GM18505 (cell line): ENCODE measurements around the gene ELF1.
"Not testable (repeated sequence)": the region's sequence is repeated elsewhere in the genome, so short reads cannot be mapped to it uniquely, and the experiment has no call there.

Source experiments
- ATAC-seq: cut with Tn5 transposase; IDR thresholded peaks from one replicate; pipeline ENCODE4 v1.9.1; 2021; ENCODE audit not compliant: unreplicated experiment
- POLR2A ChIP-seq: IDR thresholded peaks from 4 replicates; pipeline ENCODE4 v1.6.1; 2011; ENCODE audit warnings: borderline replicate concordance; ENCODE audit not compliant: insufficient read depth, insufficient read length; ENCODE audit errors: extremely low read depth

Gene ELF1

DNA sequence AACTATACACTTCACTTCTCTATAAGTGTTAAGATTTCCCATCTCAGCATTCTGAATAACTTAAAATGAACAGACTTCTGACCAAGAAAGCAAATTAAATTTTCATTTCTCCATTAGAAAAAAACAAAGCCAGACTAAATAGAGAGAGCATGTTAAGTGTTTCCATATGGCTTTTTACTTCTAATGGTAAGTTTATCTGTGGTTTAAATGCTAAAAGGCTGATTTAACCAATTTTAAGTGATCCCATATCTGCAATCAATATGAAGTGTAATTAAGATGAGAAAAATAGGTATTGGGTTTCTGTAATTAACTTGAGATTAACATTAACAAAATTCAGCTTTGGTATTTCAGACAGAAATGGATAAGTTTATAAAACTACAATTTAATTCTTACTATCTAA lies 107.8 kb downstream of the ELF1 start:
- no peak for TF ChIP-seq POLR2A
- no peak for ATAC-seq

DNA sequence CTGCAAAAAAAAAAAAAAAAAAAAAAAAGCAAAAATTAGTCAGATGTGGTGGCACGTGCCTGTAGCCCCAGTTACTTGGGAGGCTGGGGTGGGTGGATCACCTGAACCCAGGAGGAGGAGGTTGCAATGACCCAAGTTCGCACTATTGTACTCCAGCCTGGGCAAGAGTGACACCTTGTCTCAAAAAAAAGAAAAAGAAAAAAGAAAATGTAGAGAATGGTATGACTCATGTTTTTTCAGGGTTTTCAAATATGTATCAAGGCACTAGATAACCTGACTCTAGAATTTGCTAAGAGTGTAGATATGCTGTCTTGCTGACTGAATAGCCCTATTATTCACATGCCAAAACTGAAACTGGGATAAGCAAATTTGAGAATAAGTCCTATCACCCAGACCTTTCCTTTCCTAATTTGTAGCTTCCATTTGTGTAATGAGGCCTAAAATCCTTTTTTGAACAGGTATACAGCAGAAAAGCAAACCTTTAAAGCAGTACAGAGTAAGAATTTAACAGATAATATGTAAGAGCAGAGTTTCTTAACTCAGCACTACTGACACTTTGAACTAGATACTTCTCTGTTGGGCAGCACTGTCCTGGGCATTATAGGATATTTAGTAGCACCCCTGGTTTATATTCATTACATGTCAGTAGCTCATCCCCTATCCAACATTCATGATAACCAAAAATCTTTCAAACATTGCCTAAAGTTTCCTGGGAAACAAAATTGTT lies 108.6 kb downstream of the ELF1 start:
- ATAC-seq, result peak; percentile 64
- TF ChIP-seq POLR2A, result no peak

DNA sequence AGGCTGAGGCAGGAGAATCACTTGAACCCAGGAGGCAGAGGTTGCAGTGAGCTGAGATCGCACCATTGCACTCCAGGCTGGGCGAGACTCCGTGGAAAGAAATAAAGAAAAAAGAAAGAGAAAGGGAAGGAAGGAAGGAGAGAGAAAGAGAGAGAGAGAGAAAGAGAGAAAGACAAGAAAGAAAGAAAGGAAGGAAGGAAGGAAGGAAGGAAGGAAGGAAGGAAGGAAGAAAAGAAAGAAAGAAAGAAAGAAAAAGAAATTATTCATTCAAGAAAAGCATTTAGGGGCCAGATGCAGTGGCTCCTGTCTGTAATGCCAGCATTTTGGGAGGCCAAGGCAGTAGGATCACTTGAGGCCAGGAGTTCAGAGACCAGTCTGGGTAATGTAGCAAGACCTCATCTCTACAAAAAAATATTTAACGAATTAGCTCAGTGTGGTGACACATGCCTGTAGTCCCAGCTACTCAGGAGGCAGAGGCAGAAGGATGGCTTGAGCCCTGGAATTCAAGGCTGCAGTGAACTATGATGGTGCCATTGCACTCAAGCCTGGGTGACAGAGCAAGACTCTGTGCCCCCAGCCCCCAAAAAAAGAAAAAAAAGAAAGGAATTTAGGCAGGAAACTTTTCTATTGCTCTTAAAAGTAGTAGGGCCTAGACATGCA lies 109.4 kb downstream of the ELF1 start:
- ATAC-seq, result not testable (repeated sequence)

DNA sequence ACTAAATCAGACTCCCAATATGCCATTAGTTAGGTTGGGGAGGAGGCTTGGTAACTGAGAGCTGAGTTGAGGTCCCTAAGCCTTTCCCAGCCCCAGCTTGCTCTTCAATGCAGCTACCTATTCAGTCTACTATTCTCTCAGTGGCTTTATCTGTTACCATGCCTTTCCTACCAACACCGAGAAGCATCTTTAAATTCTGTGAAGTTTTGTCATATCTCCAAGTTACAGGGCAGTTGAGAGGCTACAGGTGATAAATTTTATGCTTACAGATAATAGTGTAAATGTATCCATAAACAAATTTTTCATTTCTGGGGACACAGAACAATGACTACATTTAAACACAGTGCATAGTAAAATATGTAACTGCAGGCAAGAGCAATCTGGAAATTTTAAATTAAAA lies 110.6 kb downstream of the ELF1 start:
- ATAC-seq, result no peak
- TF ChIP-seq POLR2A, result no peak

DNA sequence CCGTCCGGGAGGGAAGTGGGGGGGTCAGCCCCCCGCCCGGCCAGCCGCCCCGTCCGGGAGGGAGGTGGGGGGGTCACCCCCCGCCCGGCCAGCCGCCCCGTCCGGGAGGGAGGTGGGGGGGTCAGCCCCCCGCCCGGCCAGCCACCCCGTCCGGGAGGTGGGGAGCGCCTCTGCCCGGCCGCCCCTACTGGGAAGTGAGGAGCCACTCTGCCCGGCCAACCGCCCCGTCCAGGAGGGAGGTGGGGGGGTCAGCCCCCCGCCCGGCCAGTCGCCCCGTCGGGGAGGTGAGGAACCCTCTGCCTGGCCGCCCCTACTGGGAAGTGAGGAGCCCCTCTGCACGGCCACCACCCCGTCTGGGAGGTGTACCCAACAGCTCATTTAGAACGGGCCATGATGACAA lies 118.1 kb downstream of the ELF1 start:
- ATAC-seq, result not testable (repeated sequence)

DNA sequence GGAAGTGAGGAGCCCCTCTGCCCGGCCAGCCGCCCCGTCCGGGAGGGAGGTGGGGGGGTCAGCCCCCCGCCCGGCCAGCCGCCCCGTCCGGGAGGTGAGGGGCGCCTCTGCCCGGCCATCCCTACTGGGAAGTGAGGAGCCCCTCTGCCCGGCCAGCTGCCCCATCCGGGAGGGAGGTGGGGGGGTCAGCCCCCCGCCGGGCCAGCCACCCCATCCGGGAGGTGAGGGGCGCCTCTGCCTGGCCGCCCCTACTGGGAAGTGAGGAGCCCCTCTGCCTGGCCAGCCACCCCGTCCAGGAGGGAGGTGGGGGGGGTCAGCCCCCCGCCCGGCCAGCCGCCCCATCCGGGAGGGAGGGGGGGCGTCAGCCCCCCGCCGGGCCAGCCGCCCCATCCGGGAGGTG lies 118.5 kb downstream of the ELF1 start:
- ATAC-seq, result not testable (repeated sequence)

DNA sequence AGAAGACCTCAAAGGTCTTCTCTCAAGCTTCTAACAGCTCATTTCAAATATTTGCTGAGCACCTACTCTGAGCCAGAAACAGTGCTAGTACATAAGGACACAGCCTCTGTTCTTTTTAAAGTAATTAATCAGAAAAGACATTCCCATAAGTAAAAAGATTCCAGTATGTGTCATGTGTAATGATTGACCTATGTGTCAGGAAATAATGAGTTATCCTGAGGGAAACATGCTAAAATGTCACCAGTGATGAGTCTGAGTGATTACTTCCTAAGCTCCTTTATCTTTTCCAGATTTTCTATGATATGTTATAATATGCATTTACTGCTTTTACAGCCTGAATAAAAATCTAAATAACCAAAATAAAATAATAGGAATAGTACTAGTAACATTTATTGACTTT lies 122.1 kb downstream of the ELF1 start:
- no peak for ATAC-seq
- no peak for TF ChIP-seq POLR2A

DNA sequence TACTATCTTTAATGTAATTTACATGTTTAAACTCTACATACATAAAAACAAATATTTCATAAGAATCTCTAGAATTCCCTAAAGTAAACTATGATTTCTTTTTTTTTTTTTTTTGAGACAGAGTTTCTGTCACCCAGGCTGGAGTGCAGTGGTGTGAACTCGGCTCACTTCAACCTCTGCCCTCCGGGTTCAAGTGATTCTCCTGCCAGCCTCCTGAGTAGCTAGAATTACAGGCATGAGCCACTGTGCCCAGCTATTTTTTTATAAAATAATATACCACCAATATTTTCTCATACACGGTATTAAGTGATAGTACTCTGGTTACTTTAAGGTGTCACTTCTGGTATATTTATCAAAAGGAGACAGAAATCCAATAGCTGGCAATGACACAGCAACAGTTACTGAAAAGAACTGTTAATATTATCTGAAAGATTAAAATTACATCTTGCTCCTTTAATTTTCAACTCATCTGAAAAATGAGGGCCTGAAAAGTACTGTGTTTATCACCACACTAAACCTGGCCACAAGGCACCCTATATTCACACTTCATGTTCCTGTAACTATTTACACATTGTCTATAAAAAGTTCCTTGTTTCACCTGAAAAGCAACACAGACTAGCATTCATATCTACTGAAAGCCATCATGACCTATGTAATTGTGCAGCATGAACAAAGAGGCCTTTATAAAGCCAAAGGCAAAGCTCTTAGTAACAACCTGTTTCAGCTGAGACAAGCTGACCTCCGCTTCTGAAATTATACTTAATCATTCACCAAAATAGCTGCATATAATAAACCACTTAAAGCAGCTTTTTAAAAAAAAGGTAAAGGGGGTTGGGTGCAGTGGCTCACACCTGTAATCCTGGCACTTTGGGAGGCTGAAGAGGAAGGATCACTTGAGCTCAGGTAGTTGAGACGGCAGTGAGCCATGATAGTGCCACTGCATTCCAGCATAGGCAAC lies 123.6 kb downstream of the ELF1 start:
- no peak for ATAC-seq
- TF ChIP-seq POLR2A, result no peak

DNA sequence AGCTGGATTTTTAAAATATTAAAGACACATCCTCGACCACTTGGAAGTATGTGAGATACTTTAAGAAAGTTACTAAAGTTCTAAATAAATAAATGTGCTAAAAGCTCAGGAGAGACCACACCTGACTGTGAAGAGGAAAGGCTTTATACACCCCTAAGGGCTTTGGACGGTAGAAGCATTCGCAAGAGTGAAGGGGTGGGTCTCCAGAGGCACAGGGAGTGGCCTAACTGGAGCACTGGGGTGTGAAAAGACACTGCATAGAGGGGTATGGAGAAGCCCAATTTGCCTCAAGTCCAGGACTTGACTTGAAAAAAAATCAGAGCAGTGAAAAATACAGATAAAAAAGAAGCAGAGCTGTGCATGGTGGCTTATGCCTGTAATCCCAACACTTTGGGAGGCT lies 125.5 kb downstream of the ELF1 start:
- not testable (repeated sequence) for ATAC-seq

DNA sequence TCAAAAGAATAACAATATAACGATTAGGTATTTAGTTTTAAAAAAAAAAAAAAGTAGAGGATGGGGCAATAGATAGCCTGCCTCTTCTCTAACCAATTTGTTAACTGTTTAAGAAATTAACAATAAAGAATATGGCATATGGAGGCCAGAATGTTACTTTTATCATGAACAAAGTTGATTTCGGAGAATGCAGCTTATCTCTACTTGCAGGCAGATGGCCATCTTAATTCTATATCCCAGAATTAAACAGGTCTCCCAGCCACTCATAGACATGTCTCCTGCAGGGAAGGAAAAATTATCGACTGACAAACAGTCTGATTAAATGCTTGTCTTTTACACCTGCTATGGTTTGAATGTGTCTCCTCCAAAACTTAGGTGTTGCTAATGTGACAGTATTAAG lies 133.1 kb downstream of the ELF1 start:
- ATAC-seq, result no peak

DNA sequence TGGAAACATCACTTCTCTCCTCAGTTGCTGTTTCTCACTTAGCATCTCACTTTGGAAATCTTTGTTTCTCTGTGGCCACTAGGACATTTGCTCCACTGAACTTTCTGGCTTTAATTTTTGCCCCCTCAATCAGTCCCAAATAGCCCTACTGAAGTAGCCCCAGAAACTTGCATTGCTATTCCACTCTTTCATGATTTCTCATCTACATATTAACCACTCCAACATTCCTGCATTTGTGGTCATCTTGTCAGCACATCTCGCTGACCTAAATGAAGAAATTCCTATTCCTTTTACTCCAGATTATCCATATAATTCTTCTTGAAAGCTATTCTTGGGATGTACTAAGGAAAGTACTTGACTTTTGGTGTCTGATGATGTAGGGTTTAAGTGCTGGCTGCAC lies 134.9 kb downstream of the ELF1 start:
- not testable (repeated sequence) for ATAC-seq

More for the DNA sequence above, 133.1 kb downstream of the ELF1 start:
- no peak for TF ChIP-seq POLR2A
